ENCODE data around the gene FMO5. TPM values are rescaled to one million over a fixed set of nuclear protein-coding genes. Genes with fewer than 3 reads are reported as not detected.

Gene FMO5
- total RNA-seq, 1 experiment from 2014 or later, result 2.0 TPM

- H3K4me3 ChIP-seq (ENCODE audit: low read depth, low read length), result no peak overlapping the region
- CTCF ChIA-PET, result no interaction called here
- peaks cover 20% of the 10 kb centered on the region for H3K4me1 ChIP-seq
- Mint-ChIP-seq H3K9me3 (ENCODE audit: unreplicated experiment) (peaks cover 9% of the 10 kb centered on the region), H3K27me3 (ENCODE audit: insufficient read depth, unreplicated experiment) (no peaks in the 10 kb centered on the region), H3K4me3 (ENCODE audit: unreplicated experiment) (no peak overlapping the region), H3K27ac (ENCODE audit: unreplicated experiment) (no peak overlapping the region), H3K36me3 (ENCODE audit: insufficient read depth, unreplicated experiment) (peaks cover 6% of the 10 kb centered on the region), H3K4me1 (ENCODE audit: low read depth, unreplicated experiment) (peaks cover 33% of the 10 kb centered on the region)
- no TSS peak for BruUV-seq (replicated peaks)
- no peak for DNase-seq
- no peaks in the 10 kb centered on the region for H3K27me3 ChIP-seq (replicated peaks; ENCODE audit: control insufficient read depth, insufficient read depth, low read length)
- H3K36me3 ChIP-seq (ENCODE audit: control insufficient read depth, insufficient read depth, low read length), result no peaks in the 10 kb centered on the region
- intact Hi-C loops (cut with micrococcal nuclease; ENCODE audit: unreplicated experiment), result loop anchor here (2.0 kb wide), 1 partner anchor 75 kb away; no protein-coding TSS in a partner anchor
- H3K9me3 ChIP-seq, result no peaks in the 10 kb centered on the region
- TF ChIP-seq CTCF (IDR thresholded peaks at IDR 0.05; ENCODE audit: insufficient read depth in 1 of 2, low read depth in 1 of 2, low read length in 1 of 2, severe bottlenecking in 1 of 2, unreplicated experiment in 1 of 2), result no peak
- POLR2A ChIA-PET, result no interaction called here
These were observed 20.5 kb upstream of the FMO5 start for GRCh38 chr1:147245586-147246021.

GRCh38 chr1:147245129-147245528 lies 20.0 kb upstream of the FMO5 start:
- TF ChIP-seq CTCF (IDR thresholded peaks at IDR 0.05; ENCODE audit: insufficient read depth in 1 of 2, low read depth in 1 of 2, low read length in 1 of 2, severe bottlenecking in 1 of 2, unreplicated experiment in 1 of 2), result no peak
- Mint-ChIP-seq H3K36me3 (ENCODE audit: insufficient read depth, unreplicated experiment) (peaks cover 6% of the 10 kb centered on the region), H3K4me3 (ENCODE audit: unreplicated experiment) (no peak overlapping the region), H3K27ac (ENCODE audit: unreplicated experiment) (no peak overlapping the region), H3K27me3 (ENCODE audit: insufficient read depth, unreplicated experiment) (no peaks in the 10 kb centered on the region), H3K4me1 (ENCODE audit: low read depth, unreplicated experiment) (peaks cover 38% of the 10 kb centered on the region), H3K9me3 (ENCODE audit: unreplicated experiment) (peaks cover 9% of the 10 kb centered on the region)
- Histone ChIP-seq H3K27me3 (replicated peaks; ENCODE audit: control insufficient read depth, insufficient read depth, low read length) (no peaks in the 10 kb centered on the region), H3K36me3 (ENCODE audit: control insufficient read depth, insufficient read depth, low read length) (no peaks in the 10 kb centered on the region), H3K9me3 (no peaks in the 10 kb centered on the region), H3K4me3 (ENCODE audit: low read depth, low read length) (no peak overlapping the region), H3K4me1 (peaks cover 20% of the 10 kb centered on the region)
- BruUV-seq (replicated peaks), result no TSS peak
- no peak for DNase-seq
- POLR2A ChIA-PET, result no interaction called here
- intact Hi-C loops (cut with micrococcal nuclease; ENCODE audit: unreplicated experiment), result no loop called here
- CTCF ChIA-PET, result no interaction called here

GRCh38 chr1:147243841-147244240 lies 18.7 kb upstream of the FMO5 start:
- POLR2A ChIA-PET, result interaction anchor here (0.7 to 3.1 kb wide), 2 partner anchors 30 to 159 kb away, joined by 4 to 21 read pairs; no protein-coding TSS in a partner anchor

More at GRCh38 chr1:147243841-147244240, 18.7 kb upstream of the FMO5 start:
- Histone ChIP-seq H3K27me3 (replicated peaks; ENCODE audit: control insufficient read depth, insufficient read depth, low read length) (no peaks in the 10 kb centered on the region), H3K4me3 (ENCODE audit: low read depth, low read length) (peak overlapping the region; percentile 94), H3K36me3 (ENCODE audit: control insufficient read depth, insufficient read depth, low read length) (no peaks in the 10 kb centered on the region), H3K9me3 (no peaks in the 10 kb centered on the region), H3K4me1 (peaks cover 31% of the 10 kb centered on the region)
- peak overlapping the region; percentile 18 for H3K27ac Mint-ChIP-seq (ENCODE audit: unreplicated experiment)
- CTCF ChIA-PET, result interaction anchor here (0.8 to 2.0 kb wide), 4 partner anchors 9 to 74 kb away, joined by 4 to 16 read pairs (median 6); no protein-coding TSS in a partner anchor
- peaks cover 47% of the 10 kb centered on the region for H3K4me1 Mint-ChIP-seq (ENCODE audit: low read depth, unreplicated experiment)
- no peak for TF ChIP-seq CTCF (IDR thresholded peaks at IDR 0.05; ENCODE audit: insufficient read depth in 1 of 2, low read depth in 1 of 2, low read length in 1 of 2, severe bottlenecking in 1 of 2, unreplicated experiment in 1 of 2)
- H3K4me3 Mint-ChIP-seq (ENCODE audit: unreplicated experiment), result peak overlapping the region; percentile 67
- intact Hi-C loops (cut with micrococcal nuclease; ENCODE audit: unreplicated experiment), result no loop called here
- DNase-seq, result no peak
- peaks cover 7% of the 10 kb centered on the region for H3K9me3 Mint-ChIP-seq (ENCODE audit: unreplicated experiment)
- TSS peak; percentile 40 for BruUV-seq (replicated peaks)
- no peaks in the 10 kb centered on the region for H3K27me3 Mint-ChIP-seq (ENCODE audit: insufficient read depth, unreplicated experiment)
- H3K36me3 Mint-ChIP-seq (ENCODE audit: insufficient read depth, unreplicated experiment), result peaks cover 6% of the 10 kb centered on the region

Measured in Caco-2 (cell line).